IMR-90 (cell line): ENCODE results near the gene IGLON5. TPM values are rescaled to one million over a fixed set of nuclear protein-coding genes. Genes with fewer than 3 reads are reported as not detected.

ENCODE experiments used
- ATAC-seq: fragments of 200-7000 bp; cut with Tn5 transposase; 2 replicates; pipeline ENCODE4 v1.9.1; 2020; ENCODE audit warnings: low read depth, mild to moderate bottlenecking, moderate library complexity
- BruUV-seq: library from RNA; stranded (reverse); fragments of 400-500 nt; replicated peaks from 2 replicates; lab custom pipeline; 2021; lab: Mats Ljungman, UMichigan
- CTCF ChIA-PET: fragments of 300-600 bp; formaldehyde crosslinking; extraction: SDS; loops from one replicate; lab custom pipeline; 2021; ENCODE audit warnings: antibody characterized with exemption; lab: Yijun Ruan, JAX
- POLR2A ChIA-PET: fragments of 300-600 bp; sonication (Branson Sonifier 250); formaldehyde crosslinking; loops from one replicate; lab custom pipeline; 2022; ENCODE audit warnings: antibody characterized with exemption; ENCODE audit not compliant: unreplicated experiment; lab: Charles Lee
- DNase-seq: peaks from one replicate; pipeline ENCODE4 v3.0.0; 2013
- H2AFZ ChIP-seq: replicated peaks from 2 replicates; pipeline ENCODE3; 2013; ENCODE audit warnings: low read length, mild to moderate bottlenecking; ENCODE audit not compliant: poor library complexity
- H2AK5ac ChIP-seq: 2 replicates; pipeline ENCODE4 v1.6.1; 2013; ENCODE audit warnings: low read depth, low read length, inconsistent platforms
- H2AK9ac ChIP-seq: replicated peaks from 2 replicates; pipeline ENCODE3; 2013; ENCODE audit warnings: mild to moderate bottlenecking, low read depth, low read length, moderate library complexity; ENCODE audit not compliant: poor library complexity
- H2BK120ac ChIP-seq: 2 replicates; pipeline ENCODE4 v1.6.1; 2013; ENCODE audit warnings: low read depth, low read length, inconsistent platforms
- H2BK15ac ChIP-seq: 3 replicates; pipeline ENCODE4 v1.6.1; 2013; ENCODE audit warnings: low read depth, low read length, inconsistent platforms
- H2BK20ac ChIP-seq: 2 replicates; pipeline ENCODE4 v1.6.1; 2013; ENCODE audit warnings: low read depth, mild to moderate bottlenecking, inconsistent platforms, low read length, moderate library complexity
- H2BK5ac ChIP-seq: 2 replicates; pipeline ENCODE4 v1.6.1; 2013; ENCODE audit warnings: mild to moderate bottlenecking, low read depth, low read length, inconsistent platforms; ENCODE audit not compliant: poor library complexity, severe bottlenecking
- H3K14ac ChIP-seq: replicated peaks from 2 replicates; pipeline ENCODE4 v1.6.1; 2013; ENCODE audit warnings: low read depth, low read length, inconsistent platforms
- H3K18ac ChIP-seq: 2 replicates; pipeline ENCODE4 v1.6.1; 2013; ENCODE audit warnings: low read depth, low read length, control low read depth
- H3K23ac ChIP-seq: 2 replicates; pipeline ENCODE4 v1.6.1; 2013; ENCODE audit warnings: low read depth, low read length, inconsistent platforms
- H3K27ac ChIP-seq: 2 replicates; pipeline ENCODE4 v1.5.1; 2013; ENCODE audit warnings: mild to moderate bottlenecking, control low read depth, low read length; ENCODE audit not compliant: insufficient read depth
- H3K27me3 ChIP-seq: 2 replicates; pipeline ENCODE4 v1.6.1; 2013; ENCODE audit warnings: low read length; ENCODE audit not compliant: control insufficient read depth, insufficient read depth
- H3K36me3 ChIP-seq: 2 replicates; pipeline ENCODE4 v1.6.1; 2013; ENCODE audit warnings: low read length, mixed read lengths; ENCODE audit not compliant: control insufficient read depth, insufficient read depth
- H3K4ac ChIP-seq: 2 replicates; pipeline ENCODE4 v1.6.1; 2013; ENCODE audit warnings: low read depth, low read length, inconsistent platforms
- H3K4me1 ChIP-seq: 2 replicates; pipeline ENCODE4 v1.6.1; 2013; ENCODE audit warnings: low read length, mixed read lengths; ENCODE audit not compliant: control insufficient read depth, insufficient read depth
- H3K4me2 ChIP-seq: 2 replicates; pipeline ENCODE4 v1.6.1; 2013; ENCODE audit warnings: low read depth, mild to moderate bottlenecking, control low read depth, low read length, moderate library complexity
- H3K4me3 ChIP-seq: 2 replicates; pipeline ENCODE4 v1.5.1; 2013; ENCODE audit warnings: low read depth, mild to moderate bottlenecking, control low read depth, low read length, moderate library complexity; ENCODE audit not compliant: insufficient read depth
- H3K56ac ChIP-seq: 2 replicates; pipeline ENCODE4 v1.6.1; 2013; ENCODE audit warnings: low read length, inconsistent platforms; ENCODE audit not compliant: insufficient read depth; ENCODE audit errors: extremely low read depth
- H3K79me1 ChIP-seq, 2 experiments: 2 replicates each; pipeline ENCODE4 v1.6.1; 2013; ENCODE audit warnings: low read length in 2 of 2, inconsistent platforms in 1 of 2, low read depth in 1 of 2
- H3K9ac ChIP-seq: 2 replicates; pipeline ENCODE4 v1.6.1; 2013; ENCODE audit warnings: low read depth, low read length, control low read depth
- H3K9me1 ChIP-seq: 2 replicates; pipeline ENCODE4 v1.6.1; 2013; ENCODE audit warnings: low read length, inconsistent platforms; ENCODE audit not compliant: insufficient read depth
- H3K9me3 ChIP-seq: 2 replicates; pipeline ENCODE4 v1.6.1; 2013; ENCODE audit warnings: low read length; ENCODE audit not compliant: control insufficient read depth, insufficient read depth
- H4K20me1 ChIP-seq: 2 replicates; pipeline ENCODE4 v1.6.1; 2013; ENCODE audit warnings: low read length, inconsistent platforms; ENCODE audit not compliant: insufficient read depth
- H4K5ac ChIP-seq: 2 replicates; pipeline ENCODE4 v1.6.1; 2013; ENCODE audit warnings: mild to moderate bottlenecking, low read depth, low read length, control low read depth
- H4K8ac ChIP-seq, 2 experiments: 2 replicates each; pipeline ENCODE4 v1.6.1; 2013; ENCODE audit warnings: low read depth in 2 of 2, low read length in 2 of 2, control low read depth in 1 of 2, inconsistent platforms in 1 of 2
- H4K91ac ChIP-seq: 2 replicates; pipeline ENCODE4 v1.6.1; 2013; ENCODE audit warnings: low read depth, low read length, inconsistent platforms; ENCODE audit not compliant: insufficient read depth
- BHLHE40 ChIP-seq: fragments of 150-350 bp; IDR thresholded peaks from 2 replicates; pipeline ENCODE4 v1.6.1; 2016; ENCODE audit warnings: mild to moderate bottlenecking, low read depth, low read length
- CEBPB ChIP-seq: IDR thresholded peaks from 2 replicates; pipeline ENCODE4 v1.6.1; 2012; ENCODE audit warnings: low read depth, low read length, improper control_type of control experiment
- CHD1 ChIP-seq: IDR thresholded peaks from 2 replicates; pipeline ENCODE4 v1.6.1; 2012; ENCODE audit warnings: low read depth, low read length, improper control_type of control experiment
- CTCF ChIP-seq: conservative IDR thresholded peaks from 2 replicates; pipeline ENCODE4 v1.5.1; 2012; ENCODE audit warnings: mild to moderate bottlenecking, low read depth, low read length, improper control_type of control experiment
- ELK1 ChIP-seq: fragments of 150-350 bp; IDR thresholded peaks from 2 replicates; pipeline ENCODE4 v1.6.1; 2016; ENCODE audit warnings: low read depth, mild to moderate bottlenecking, low read length, moderate library complexity, borderline replicate concordance
- FOS ChIP-seq: fragments of 150-350 bp; IDR thresholded peaks from 2 replicates; pipeline ENCODE4 v1.6.1; 2016; ENCODE audit warnings: low read depth, low read length
- MAFK ChIP-seq: IDR thresholded peaks from 2 replicates; pipeline ENCODE4 v1.6.1; 2012; ENCODE audit warnings: low read depth, low read length, improper control_type of control experiment
- MAZ ChIP-seq: IDR thresholded peaks from 2 replicates; pipeline ENCODE4 v1.6.1; 2012; ENCODE audit warnings: low read depth, mild to moderate bottlenecking, low read length, improper control_type of control experiment, moderate library complexity, borderline replicate concordance
- MXI1 ChIP-seq: IDR thresholded peaks from 2 replicates; pipeline ENCODE4 v1.6.1; 2012; ENCODE audit warnings: low read depth, mild to moderate bottlenecking, low read length, moderate library complexity, borderline replicate concordance
- NFE2L2 ChIP-seq: fragments of 150-350 bp; IDR thresholded peaks from 2 replicates; pipeline ENCODE4 v1.6.1; 2016; ENCODE audit warnings: low read depth, mild to moderate bottlenecking, low read length
- POLR2A ChIP-seq: IDR thresholded peaks from 2 replicates; pipeline ENCODE4 v1.6.1; 2012; ENCODE audit warnings: mild to moderate bottlenecking, low read depth, low read length
- RAD21 ChIP-seq: IDR thresholded peaks from 2 replicates; pipeline ENCODE4 v1.6.1; 2012; ENCODE audit warnings: low read length, improper control_type of control experiment
- RCOR1 ChIP-seq: IDR thresholded peaks from 2 replicates; pipeline ENCODE4 v1.6.1; 2012; ENCODE audit warnings: mild to moderate bottlenecking, low read length, improper control_type of control experiment; ENCODE audit not compliant: insufficient replicate concordance
- RFX5 ChIP-seq: IDR thresholded peaks from 2 replicates; pipeline ENCODE4 v1.8.0; 2012; ENCODE audit warnings: low read depth, mild to moderate bottlenecking, low read length, moderate library complexity
- SMC3 ChIP-seq: fragments of 150-350 bp; IDR thresholded peaks from 2 replicates; pipeline ENCODE4 v1.6.1; 2016; ENCODE audit warnings: low read depth, mild to moderate bottlenecking, antibody characterized with exemption, low read length, moderate library complexity
- USF2 ChIP-seq: fragments of 150-350 bp; IDR thresholded peaks from 2 replicates; pipeline ENCODE4 v1.6.1; 2017; ENCODE audit warnings: mild to moderate bottlenecking, antibody characterized with exemption, low read length, low read depth
- WGBS, 2 experiments: methylation state at CpG; one replicate each; pipeline versions ENCODE4 v1.1.5 to v1.1.7; 2013; ENCODE audit warnings: missing lambda C conversion rate in 2 of 2; ENCODE audit not compliant: insufficient read length in 1 of 2; ENCODE audit errors: extremely low coverage in 2 of 2; 5-methylcytosine and 5-hydroxymethylcytosine counted together
- dilution Hi-C: fragments of 300-500 bp; cut with HindIII; formaldehyde crosslinking; loops from one replicate; pipeline ENCODE4 v1.14.3; 2018; ENCODE audit warnings: low sequenced_read_pairs; ENCODE audit not compliant: unreplicated experiment
- in situ Hi-C: fragments of 300-500 bp; cut with MboI; formaldehyde crosslinking; loops from 3 replicates; pipeline ENCODE4 v1.14.3; 2019; ENCODE audit warnings: low sequenced_read_pairs, inconsistent platforms, mixed read lengths
- intact Hi-C: fragments of 100-400 bp; cut with micrococcal nuclease; formaldehyde crosslinking; loops from 2 replicates; pipeline ENCODE4 v1.10.0; 2022
- polyA plus RNA-seq, 3 experiments: library from polyadenylated mRNA; depleted of rRNA; stranded (reverse); fragments of >200 nt; gene quantifications; 2 replicates each; pipeline ENCODE4 v1.2.3, GENCODE V29; 2012; ENCODE audit warnings: low replicate concordance in 1 of 3
- total RNA-seq: library from RNA; depleted of rRNA; stranded (reverse); fragments of >200 nt; gene quantifications from 2 replicates; pipeline ENCODE4 v1.2.3, GENCODE V29; 2012

IGLON5 gene
- total and polyA plus RNA-seq, 2 of the 4 experiments (the other 2 are of a cell fraction): not detected

GRCh38 chr19:51301266-51301665 lies 10.2 kb upstream of the IGLON5 start:
- Histone ChIP-seq H2AK5ac (no peak overlapping the region), H4K8ac (no peak overlapping the region), H3K56ac (no peak overlapping the region), H3K4ac (no peak overlapping the region), H3K9me1 (no peaks in the 10 kb centered on the region), H2AK9ac (no peak overlapping the region), H3K36me3 (no peaks in the 10 kb centered on the region), H3K18ac (no peak overlapping the region), H4K5ac (no peak overlapping the region), H3K9me3 (peaks cover 2% of the 10 kb centered on the region; the same call in 1 of the 2 replicates), H2BK20ac (no peak overlapping the region), H3K27me3 (no peaks in the 10 kb centered on the region), H3K9ac (no peak overlapping the region), H3K79me1 (no peaks in the 10 kb centered on the region), H2BK5ac (no peak overlapping the region), H3K23ac (no peak overlapping the region), H2BK120ac (no peak overlapping the region), H2BK15ac (no peak overlapping the region), H4K20me1 (no peaks in the 10 kb centered on the region), H3K4me1 (no peaks in the 10 kb centered on the region), H3K27ac (no peak overlapping the region), H3K4me2 (no peak overlapping the region), H4K91ac (no peak overlapping the region), H3K14ac (no peak overlapping the region), H2AFZ (no peak overlapping the region), H3K4me3 (no peak overlapping the region)
- intact Hi-C loops (no loop called here), dilution Hi-C loops (no loop called here), in situ Hi-C loops (no loop called here)
- no peak for TF ChIP-seq RFX5
- TF ChIP-seq CTCF: no peak
- TF ChIP-seq CEBPB: no peak
- TF ChIP-seq USF2: no peak
- no peak for TF ChIP-seq NFE2L2
- no peak for TF ChIP-seq RAD21
- no peak for TF ChIP-seq MAFK
- no peak for TF ChIP-seq CHD1
- TF ChIP-seq MAZ: no peak
- no peak for TF ChIP-seq SMC3
- no peak for TF ChIP-seq FOS
- TF ChIP-seq ELK1: no peak
- no peak for TF ChIP-seq BHLHE40
- TF ChIP-seq POLR2A: no peak
- TF ChIP-seq MXI1: no peak
- no peak for TF ChIP-seq RCOR1
- ChIA-PET POLR2A (no interaction called here), CTCF (no interaction called here)
- WGBS, 2 experiments: 38% methylated on average over 4 of the region's 7 CpGs; no CpG with 5 or more reads in 1 of the 2 experiments
- no TSS peak for BruUV-seq
- ATAC-seq (no peak), DNase-seq (no peak)
